22Rv1 (cell line): Measurements from ENCODE around the gene TSSK6.
A peak's percentile ranks its signal among the peaks of the same experiment; 100 is the strongest.

ENCODE experiments used
- H3K27ac ChIP-seq: fragments of 450-650 bp; 2 replicates; pipeline ENCODE4 v1.5.1; 2017
- CTCF ChIP-seq: fragments of 450-650 bp; IDR thresholded peaks from 2 replicates; pipeline ENCODE4 v1.5.1; 2017; ENCODE audit warnings: mild to moderate bottlenecking
- ZFX ChIP-seq: fragments of 450-650 bp; IDR thresholded peaks from 2 replicates; pipeline ENCODE4 v1.6.1; 2017; ENCODE audit warnings: antibody characterized with exemption, borderline replicate concordance

Gene TSSK6

DNA sequence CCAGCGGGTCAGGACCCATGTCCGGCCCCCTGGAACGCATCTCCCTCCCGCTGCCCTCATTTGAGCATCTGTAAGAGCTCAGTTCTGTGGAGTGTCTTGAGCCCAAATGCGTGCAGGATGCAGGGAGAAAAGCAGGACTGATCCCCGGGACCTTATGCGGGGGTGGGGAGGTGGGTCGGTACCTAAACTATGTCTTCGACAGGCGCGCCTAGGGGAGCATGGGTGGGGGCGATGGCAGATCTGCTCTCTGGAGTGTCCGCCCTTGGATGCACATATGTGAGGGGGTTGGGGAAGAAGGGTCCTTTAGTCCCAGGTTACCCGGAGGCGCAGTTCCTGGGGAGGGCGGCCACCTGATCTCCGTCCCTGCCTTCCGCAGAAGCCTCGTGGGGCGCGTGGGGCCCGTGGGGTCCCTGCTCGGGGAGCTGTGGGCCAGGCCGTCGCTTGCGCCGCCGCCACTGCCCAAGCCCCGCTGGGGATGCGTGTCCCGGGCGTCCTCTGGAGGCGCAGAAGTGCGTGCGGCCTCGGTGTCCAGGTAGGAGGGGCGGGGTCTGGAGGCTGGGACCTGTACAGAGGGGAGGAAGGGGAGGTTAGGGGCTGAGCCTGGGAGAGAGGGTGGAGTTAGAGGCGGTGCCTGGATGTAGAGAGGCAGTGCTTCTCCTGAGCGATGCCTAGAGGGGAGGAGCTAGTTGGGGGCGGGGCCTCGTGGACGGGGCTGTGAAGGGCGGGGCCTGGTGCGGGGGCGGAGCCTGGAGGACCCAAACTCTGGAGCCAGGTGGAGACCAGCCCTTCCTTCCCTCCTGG, 25.6 kb upstream of the TSSK6 start:
- TF ChIP-seq CTCF = peak; percentile 67
- no peak for TF ChIP-seq ZFX
- H3K27ac ChIP-seq = peak overlapping the region; percentile 32

DNA sequence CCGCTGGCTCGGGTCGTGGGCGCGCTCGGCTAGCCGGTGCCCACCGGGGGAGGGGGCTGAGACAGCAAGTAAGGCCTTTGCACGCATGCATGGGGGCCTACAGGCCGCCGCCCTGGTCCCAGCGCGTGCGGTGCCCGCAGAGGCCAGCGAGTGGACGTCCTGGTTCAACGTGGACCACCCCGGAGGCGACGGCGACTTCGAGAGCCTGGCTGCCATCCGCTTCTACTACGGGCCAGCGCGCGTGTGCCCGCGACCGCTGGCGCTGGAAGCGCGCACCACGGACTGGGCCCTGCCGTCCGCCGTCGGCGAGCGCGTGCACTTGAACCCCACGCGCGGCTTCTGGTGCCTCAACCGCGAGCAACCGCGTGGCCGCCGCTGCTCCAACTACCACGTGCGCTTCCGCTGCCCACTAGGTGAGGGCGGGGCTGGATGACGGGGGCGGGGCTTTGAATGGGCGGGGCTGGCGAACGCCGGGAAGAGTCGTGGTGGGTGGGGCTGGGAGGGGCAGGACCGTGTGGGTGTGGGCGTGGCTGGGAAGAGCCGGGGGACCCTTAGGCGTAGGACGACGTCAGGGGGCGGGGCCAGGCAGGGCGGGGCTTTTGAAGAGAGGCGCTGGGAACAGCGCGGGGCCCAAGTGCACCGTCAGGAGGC, 24.8 kb upstream of the TSSK6 start:
- TF ChIP-seq ZFX (no peak), CTCF (no peak)
- peak overlapping the region; percentile 32 for H3K27ac ChIP-seq

- H3K27ac ChIP-seq = no peak overlapping the region
- no peak for TF ChIP-seq ZFX
- TF ChIP-seq CTCF = no peak
Measured at GRCh38 chr19:19539698-19540063, 24.3 kb upstream of the TSSK6 start.

DNA sequence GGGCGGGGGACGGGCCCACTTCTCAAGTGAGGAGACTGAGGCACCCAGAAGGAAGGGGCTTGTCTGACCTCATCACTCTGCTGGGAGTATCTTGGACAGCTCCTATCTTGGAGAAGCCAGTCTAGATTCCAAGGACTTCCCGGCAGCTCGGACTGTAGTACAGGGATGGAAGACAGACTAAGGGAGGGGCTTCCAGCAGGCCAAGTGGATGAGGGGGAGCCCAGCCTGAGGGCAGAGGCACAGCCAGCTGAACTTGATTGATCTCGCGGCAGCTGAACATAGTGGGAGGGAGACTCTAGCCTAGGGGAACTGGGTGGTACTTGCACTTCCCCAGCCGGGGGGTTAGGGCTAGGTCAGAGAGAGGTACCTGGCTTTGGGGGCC, 23.4 kb upstream of the TSSK6 start:
- TF ChIP-seq CTCF (no peak), ZFX (no peak)
- peak overlapping the region; percentile 47 for H3K27ac ChIP-seq

- TF ChIP-seq ZFX = no peak
Measured at GRCh38 chr19:19538061-19538784, 22.9 kb upstream of the TSSK6 start, which contains the start of gene CILP2. TSS of gene CILP2 (plus strand) at chr19:19538265. CDS start at chr19:19538350, 85 bp downstream.

DNA sequence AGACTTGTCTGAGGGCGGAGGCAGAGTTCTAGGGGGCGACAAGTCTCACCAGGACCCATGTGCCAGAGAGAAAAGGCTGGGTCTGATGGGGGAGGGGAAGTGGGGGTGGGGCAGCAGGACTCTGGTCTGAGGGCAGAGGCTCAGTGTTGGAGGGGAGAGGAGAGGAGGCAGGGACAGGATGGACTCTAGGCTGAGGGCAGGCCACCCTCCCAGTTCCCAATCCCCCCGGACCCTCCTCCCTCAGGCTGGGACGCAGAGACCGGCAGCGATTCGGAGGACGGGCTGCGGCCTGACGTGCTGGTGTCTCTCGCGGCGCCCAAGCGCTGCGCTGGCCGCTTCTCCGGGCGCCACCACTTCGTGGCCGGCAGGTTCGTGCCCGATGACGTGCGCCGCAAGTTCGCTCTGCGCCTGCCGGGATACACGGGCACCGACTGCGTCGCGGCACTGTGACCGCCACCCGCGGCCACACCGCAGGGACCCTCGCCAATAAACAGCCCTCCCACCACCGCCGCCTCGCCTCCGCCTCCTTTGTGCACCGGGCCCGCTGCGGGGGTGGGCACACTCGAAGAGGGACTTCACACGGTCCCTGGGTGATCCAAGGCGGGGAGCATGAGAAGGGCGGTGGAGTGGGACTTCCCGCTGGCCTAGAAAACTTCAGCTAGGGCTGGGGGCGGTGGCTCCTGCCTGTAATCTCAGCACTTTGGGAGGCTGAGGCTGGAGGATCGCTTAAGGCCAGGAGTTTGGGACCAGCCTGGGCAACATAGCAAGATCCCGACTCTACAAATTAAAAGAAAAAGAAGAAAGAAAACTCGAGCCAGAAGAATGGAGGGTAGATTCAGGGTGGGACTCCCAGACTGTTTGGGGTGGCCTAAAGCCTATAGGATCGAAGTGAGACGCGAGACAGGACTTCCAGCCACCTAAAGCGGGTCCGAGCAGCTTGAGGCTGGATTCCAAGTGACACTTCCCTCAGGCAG, 22.0 kb upstream of the TSSK6 start:
- H3K27ac ChIP-seq = peak overlapping the region; percentile 47

More at GRCh38 chr19:19538061-19538784, 22.9 kb upstream of the TSSK6 start, which contains the start of gene CILP2:
- peak within 1 kb of the TSS; percentile 47 for H3K27ac ChIP-seq

More for the DNA sequence above, 22.0 kb upstream of the TSSK6 start:
- TF ChIP-seq ZFX = no peak
- TF ChIP-seq CTCF = no peak
